Activated CD4-positive, CD25-positive, alpha-beta regulatory T cell treated with anti-CD3 and anti-CD28 coated beads, Interleukin-2, amount 50 U/mL, for 16 hours (primary cell): ENCODE data around the gene CATSPERD.
A peak's percentile ranks its signal among the peaks of the same experiment; 100 is the strongest.
"Not testable (repeated sequence)": the region's sequence is repeated elsewhere in the genome, so short reads cannot be mapped to it uniquely, and the experiment has no call there.

Experiments
- DNase-seq: peaks from one replicate; pipeline ENCODE4 v3.0.0-alpha.2; 2020; ENCODE audit warnings: low read depth, low spot score

CATSPERD gene

GRCh38 chr19:5686647-5687359 lies 33.6 kb upstream of the CATSPERD start:
- peak; percentile 90 for DNase-seq

DNA sequence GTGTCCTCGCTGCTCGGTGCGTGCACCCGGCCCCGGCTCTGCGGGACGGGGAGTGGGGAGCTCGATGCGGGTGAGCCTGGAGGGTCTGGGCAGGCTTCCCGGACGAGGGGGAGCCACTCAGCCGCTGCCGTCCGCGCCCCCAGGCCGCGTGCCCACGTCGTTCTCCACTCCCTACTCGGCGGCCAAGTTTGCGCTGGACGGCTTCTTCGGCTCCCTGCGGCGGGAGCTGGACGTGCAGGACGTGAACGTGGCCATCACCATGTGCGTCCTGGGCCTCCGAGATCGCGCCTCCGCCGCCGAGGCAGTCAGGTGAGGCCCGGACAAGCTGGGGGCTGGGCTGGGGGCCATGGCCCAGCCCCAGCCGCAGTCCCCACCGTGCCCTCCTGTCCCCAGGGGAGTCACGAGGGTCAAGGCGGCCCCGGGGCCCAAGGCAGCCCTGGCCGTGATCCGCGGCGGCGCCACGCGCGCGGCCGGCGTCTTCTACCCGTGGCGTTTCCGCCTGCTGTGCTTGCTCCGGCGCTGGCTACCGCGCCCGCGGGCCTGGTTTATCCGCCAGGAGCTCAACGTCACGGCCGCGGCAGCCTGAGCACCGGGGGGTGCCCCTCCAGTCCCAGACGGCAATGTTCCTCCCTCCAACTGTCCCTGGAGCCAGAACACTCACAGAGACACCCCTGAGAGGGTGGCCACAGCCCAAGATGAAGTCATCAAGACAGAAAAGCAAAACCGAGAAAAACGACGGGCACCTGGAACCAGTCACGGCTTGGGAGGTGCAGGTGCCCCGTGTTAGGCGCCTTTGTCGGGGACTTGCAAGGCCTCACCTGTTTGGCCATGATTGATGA lies 32.9 kb upstream of the CATSPERD start:
- no peak for DNase-seq

GRCh38 chr19:5688262-5688881 lies 32.1 kb upstream of the CATSPERD start:
- not testable (repeated sequence) for DNase-seq

DNA sequence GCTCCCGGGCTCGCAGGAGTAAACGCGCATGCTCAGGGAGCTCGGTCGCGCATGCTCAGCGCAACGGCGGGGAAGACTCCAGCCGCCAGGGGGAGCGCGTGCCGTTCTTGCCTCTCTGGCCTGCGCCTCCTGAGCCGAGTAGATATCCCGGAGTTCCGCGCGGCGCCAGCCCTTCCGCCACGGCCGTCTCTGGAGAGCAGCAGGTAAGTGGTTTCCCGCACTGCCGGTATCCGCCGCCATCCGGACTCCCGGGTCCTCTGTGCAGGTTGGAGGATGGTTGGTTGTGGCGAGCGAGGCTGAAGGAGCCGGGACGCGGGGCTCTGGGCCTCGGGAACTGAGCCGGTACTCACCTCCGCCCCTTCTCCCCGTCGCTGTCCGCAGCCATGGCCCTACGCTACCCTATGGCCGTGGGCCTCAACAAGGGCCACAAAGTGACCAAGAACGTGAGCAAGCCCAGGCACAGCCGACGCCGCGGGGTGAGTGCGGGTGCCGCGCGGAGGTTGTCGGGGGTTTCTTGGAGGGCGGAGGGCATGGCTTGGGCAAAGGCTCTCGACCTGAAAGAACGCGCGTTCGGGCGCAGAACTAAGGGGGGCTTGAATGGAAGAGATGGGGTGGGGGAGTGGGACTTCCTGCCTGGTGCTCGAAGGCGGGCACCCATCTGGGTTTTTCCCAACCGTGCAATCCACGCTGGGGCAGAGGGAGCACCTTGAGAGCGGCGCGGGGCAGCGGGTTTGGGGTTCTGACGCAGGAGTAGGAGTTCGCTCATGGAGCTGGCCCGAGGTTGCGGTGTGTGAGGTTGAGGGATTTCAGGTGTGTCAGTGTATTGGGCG lies 30.1 kb upstream of the CATSPERD start, which contains the start of gene RPL36:
TSS of gene RPL36 (plus strand) at position 171 of the 830 bp plus-strand sequence. CDS start at position 384, 213 bp downstream.
- DNase-seq, result peak; percentile 97

- DNase-seq, result peak; percentile 26
These were observed 29.2 kb upstream of the CATSPERD start for GRCh38 chr19:5690955-5691821.

GRCh38 chr19:5691822-5692722 lies 28.4 kb upstream of the CATSPERD start:
- DNase-seq, result no peak

GRCh38 chr19:5692723-5693194 lies 27.7 kb upstream of the CATSPERD start:
- DNase-seq, result no peak

GRCh38 chr19:5693195-5694166 lies 27.0 kb upstream of the CATSPERD start:
- no peak for DNase-seq

DNA sequence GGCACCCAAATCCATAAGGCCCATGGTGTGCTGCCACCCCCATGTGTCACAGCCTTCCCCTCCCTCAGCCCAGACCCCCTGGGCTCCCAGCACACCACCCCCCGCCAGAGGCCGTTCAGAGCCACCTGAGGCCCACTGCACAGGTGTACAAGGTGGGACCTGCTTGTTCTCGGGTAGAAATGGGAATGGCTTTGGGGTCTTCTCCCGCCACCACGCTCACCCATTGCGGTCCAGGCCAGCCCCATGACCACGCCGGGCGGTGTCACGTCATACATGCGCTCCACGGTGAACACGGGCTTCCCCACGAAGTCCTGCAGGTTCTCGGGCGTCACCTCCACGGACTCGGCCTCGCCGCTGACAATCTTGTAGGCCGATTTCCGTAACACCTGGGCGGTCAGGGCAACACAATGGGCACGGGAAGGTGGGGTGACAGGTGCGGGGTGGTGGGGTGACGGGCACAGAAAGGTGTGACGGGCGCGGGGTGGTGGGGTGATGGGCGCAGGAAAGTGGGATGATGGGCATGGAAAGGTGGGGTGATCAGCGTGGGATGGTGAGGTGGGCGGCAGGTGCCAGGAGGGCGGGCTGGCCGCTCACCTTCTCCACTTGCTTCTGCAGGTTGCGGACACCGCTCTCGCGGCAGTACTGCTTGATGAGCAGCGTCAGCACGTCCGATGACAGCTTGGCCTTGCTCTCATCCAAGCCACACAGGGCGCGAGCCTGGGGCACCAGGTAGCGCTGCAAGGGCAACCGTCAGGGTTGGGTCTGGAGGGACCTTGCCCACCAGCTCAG lies 26.1 kb upstream of the CATSPERD start:
- DNase-seq, result no peak

DNA sequence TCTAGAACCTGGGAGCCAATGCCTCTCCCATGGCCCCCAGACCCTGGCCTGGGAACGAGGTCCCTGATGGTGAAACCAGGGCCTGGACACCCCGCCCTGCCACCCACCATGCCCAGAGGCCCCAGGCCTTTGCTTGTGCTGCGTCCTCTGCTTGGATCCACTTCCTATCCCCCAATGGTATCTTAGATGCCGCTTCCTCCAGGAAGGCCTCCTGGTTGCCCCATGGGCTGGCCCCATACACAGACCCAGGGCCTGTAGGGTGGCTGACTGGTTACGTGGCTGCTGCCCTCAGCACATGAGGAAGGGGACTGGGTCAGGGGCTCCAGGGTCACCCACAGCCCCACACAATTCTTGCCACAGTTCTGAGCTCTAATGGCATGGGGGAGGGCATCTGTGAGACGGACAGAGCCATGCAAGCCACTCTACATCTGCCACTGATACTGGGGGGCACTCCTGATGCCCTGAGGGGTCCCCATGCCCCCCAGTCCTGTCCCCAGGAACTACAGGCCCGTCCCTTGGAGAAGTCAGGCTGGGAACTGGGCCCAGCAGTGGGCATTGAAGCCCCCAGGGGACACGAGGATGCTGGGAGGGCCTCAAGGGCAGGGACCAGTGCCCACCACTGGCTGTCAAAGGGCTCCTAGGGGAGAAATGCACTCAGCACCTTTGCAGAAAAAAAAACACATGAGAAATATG lies 25.3 kb upstream of the CATSPERD start:
- DNase-seq, result no peak

- no peak for DNase-seq
These were observed 24.7 kb upstream of the CATSPERD start for GRCh38 chr19:5695649-5696195.

DNA sequence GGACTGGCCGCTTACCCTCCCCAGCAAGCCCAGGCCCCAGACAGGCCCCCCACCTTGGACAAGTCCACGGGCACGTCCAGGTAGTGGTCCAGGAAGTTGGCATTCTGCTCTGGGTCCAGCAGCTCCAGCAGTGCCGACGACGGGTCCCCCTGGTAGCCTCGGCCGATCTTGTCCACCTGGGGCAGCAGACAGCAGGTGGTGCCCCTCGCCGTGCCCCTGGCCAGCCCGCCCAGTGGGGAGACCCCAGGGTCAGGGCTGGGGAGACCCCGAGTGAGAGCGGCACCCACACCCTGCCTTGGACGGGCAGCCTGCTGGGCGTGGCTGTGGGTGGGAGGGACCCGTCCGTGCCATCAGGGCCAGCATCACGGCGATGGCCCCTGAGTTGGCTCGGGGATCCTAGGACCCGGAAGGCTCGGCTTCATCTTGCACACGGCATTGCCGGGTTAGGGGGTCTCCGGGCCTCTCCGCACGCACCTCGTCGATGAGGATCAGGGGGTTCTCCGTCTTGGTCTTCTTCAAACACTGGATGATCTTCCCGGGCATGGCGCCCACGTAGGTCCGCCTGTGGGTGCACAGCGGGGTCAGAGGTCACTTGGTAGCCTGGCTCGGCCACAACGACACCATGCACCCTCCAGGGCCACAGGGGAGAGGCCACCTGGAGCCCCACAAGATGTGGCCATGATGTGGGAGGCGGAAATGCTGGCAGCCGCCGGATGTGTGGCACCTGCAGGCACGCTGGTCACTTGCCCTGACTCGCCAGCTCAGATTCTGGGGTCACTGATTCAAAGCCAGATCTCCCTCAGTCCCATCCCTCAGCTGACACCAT lies 24.0 kb upstream of the CATSPERD start:
- no peak for DNase-seq

- DNase-seq, result no peak
These were observed 23.2 kb upstream of the CATSPERD start for GRCh38 chr19:5697022-5697889.

DNA sequence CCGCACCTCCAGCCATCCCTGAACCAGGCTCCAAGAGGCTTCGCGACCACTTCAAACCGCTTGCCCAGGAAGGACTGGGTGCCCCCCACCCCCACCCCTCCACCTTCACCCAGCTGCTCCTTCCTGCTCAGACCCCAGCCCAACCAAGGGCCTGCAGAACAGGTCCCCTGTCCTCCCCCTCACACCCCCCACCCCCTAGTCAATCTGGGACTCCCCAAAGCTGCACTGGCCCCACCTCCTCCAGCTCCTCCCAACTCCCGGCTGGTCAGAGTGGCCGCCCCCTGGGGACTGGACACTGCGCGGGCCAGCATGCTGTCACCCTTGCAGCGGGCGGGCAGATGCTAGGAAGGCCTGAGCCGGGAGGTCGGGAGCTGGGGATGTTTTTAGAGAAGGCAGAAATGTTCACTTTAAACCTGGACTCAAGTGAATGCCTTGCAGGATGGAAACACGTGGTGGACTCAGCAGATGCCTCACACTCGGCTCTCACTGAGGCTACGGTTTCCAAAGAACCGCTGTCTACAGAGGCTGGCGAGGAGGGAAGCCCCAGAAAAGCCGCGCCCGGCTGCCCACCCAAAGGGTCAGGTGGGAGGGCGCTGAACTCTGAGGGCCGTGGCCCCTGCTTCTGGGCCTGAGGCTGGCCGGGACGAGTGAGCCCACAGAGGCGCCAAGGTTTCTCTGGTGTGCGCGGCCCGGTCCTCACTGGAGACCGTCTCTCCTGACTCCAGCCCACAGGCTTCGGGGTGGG lies 22.4 kb upstream of the CATSPERD start:
- DNase-seq, result no peak
